ENCODE results near the gene TNFSF10. TPM values are rescaled to one million over a fixed set of nuclear protein-coding genes. Genes with fewer than 3 reads are reported as not detected.

Gene TNFSF10
- total and polyA plus RNA-seq, 9 of the 15 experiments (the other 6 are each of a cell fraction or from before 2014, with no cell fraction given) = 0.07 to 1.3 (median 0.27) TPM; not detected in 1

GRCh38 chr3:172530566-172530965 is 7.3 kb upstream of the TNFSF10 start (continued):
- TF ChIP-seq ZNF76 (CRISPR knock-in tag; IDR thresholded peaks at IDR 0.05; ENCODE audit: borderline replicate concordance) (no peak), E2F1 (CRISPR knock-in tag; IDR thresholded peaks at IDR 0.05) (no peak), POLR2AphosphoS2 (IDR thresholded peaks at IDR 0.05; ENCODE audit: low read length) (no peak), ZNF77 (CRISPR knock-in tag; IDR thresholded peaks at IDR 0.05) (no peak), MEF2A (IDR thresholded peaks at IDR 0.05; ENCODE audit: control insufficient read depth, low read depth, low read length) (no peak), RBM17 (IDR thresholded peaks at IDR 0.05; ENCODE audit: borderline replicate concordance, low read depth, low read length) (no peak), TFE3 (CRISPR knock-in tag; IDR thresholded peaks at IDR 0.05) (no peak), HDAC8 (tag; IDR thresholded peaks at IDR 0.05) (no peak), SMARCB1 (IDR thresholded peaks at IDR 0.05; ENCODE audit: insufficient read length, low read depth) (no peak), ZNF318 (IDR thresholded peaks at IDR 0.05; ENCODE audit: borderline replicate concordance in 1 of 2, low read depth in 1 of 2) (no peak), SNIP1 (IDR thresholded peaks at IDR 0.05; ENCODE audit: low read depth) (no peak), ZNF133 (CRISPR knock-in tag; IDR thresholded peaks at IDR 0.05) (no peak), USF2 (CRISPR knock-in tag; IDR thresholded peaks at IDR 0.05) (no peak), ELF1 (tag; IDR thresholded peaks at IDR 0.05) (no peak), TAF9B (IDR thresholded peaks at IDR 0.05; ENCODE audit: partially characterized antibody) (no peak), ILK (tag; IDR thresholded peaks at IDR 0.05; ENCODE audit: borderline replicate concordance, low read depth) (no peak), NR4A1 (CRISPR knock-in tag; IDR thresholded peaks at IDR 0.05) (no peak), NR4A1 (tag; IDR thresholded peaks at IDR 0.05) (no peak)

Measured in K562 (cell line).